ENCODE data around the gene CDC42EP4.
A peak's percentile ranks its signal among the peaks of the same experiment; 100 is the strongest.

CDC42EP4 gene

DNA sequence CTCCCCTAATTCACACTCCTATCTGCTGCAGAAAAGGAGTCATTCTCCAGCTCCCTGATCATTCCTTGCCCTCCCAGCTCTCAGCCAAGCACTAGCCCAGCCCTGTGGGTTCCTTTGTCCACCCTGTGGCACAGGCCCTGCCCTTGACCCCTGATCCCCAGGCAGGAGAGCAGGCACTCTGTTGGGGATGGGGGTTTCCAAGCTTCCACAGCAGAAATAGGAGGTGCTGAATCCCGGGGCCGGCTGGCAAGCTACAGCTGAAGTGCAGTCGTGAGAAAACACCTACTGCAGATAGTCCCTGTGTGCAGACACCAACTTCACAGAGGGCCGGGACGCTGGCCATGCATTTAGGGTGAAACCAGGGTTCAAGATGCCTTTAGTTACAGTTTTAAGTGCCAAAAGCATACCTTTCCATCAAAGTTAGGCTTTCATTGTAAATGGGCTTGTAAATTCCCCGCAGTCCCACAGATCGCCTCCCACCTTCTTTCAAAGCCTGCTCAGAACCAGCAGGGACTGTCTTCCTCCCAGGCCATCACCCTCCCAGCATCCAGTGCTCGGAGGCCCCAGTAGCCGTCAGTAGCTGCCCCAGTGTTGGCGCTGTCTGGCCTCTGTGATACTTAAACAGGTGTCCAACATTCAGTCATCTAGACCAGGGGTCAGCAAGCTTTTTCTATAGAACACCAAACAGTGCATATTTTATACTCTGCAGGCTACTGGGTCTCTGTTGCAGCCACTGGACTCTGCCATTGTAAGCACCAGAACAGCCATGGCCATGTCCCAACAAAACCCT lies 60.8 kb downstream of the CDC42EP4 start:
- H3K27ac ChIP-seq = no peak overlapping the region
- TF ChIP-seq CTCF (conservative IDR thresholded peaks at IDR 0.05) (no peak), ZFX (IDR thresholded peaks at IDR 0.05) (no peak)

DNA sequence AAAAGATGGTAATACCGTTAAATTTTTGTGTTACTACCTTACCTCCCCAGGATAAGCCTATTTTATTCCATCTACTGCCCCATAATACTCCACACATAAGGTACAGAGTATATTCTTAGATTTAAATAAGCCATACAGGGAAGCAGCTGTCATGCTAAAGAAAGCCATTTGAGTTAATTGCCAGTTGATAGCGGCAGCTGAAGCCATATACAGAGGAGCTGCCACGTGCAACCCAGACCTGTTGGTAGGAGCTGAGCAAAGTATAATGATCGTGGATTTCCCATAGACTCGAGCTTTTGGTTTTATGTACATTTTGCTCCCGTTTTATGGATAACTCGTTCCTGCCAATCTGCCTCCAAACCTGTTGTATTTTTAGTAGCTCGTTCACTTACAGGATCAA lies 62.1 kb downstream of the CDC42EP4 start:
- no peak overlapping the region for H3K27ac ChIP-seq
- TF ChIP-seq CTCF (conservative IDR thresholded peaks at IDR 0.05) (no peak), ZFX (IDR thresholded peaks at IDR 0.05) (no peak)

- no peak for TF ChIP-seq CTCF (conservative IDR thresholded peaks at IDR 0.05)
- no peak for TF ChIP-seq ZFX (IDR thresholded peaks at IDR 0.05)
- H3K27ac ChIP-seq = no peak overlapping the region
Measured at GRCh38 chr17:73248532-73248931, 63.3 kb downstream of the CDC42EP4 start.

DNA sequence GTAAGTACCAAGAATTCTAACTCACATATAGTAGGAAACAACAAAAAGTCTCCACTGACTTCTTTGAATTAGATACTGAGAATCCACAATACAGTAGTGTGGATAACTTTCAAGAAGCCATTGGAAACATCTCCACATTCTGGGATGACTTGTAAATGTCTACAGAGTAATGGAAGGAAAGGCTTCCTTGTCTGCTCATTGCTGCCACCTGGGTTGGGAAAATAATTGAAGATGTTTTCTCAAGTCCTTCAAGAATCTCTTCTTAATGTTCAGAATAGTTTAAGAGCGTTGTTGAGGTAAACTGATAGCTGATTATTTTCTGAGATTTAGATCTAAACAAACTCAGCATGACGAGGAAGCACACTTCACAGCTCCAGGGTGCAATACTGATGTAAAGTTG lies 64.1 kb downstream of the CDC42EP4 start:
- no peak overlapping the region for H3K27ac ChIP-seq
- TF ChIP-seq ZFX (IDR thresholded peaks at IDR 0.05) (no peak), CTCF (conservative IDR thresholded peaks at IDR 0.05) (peak; percentile 16)

DNA sequence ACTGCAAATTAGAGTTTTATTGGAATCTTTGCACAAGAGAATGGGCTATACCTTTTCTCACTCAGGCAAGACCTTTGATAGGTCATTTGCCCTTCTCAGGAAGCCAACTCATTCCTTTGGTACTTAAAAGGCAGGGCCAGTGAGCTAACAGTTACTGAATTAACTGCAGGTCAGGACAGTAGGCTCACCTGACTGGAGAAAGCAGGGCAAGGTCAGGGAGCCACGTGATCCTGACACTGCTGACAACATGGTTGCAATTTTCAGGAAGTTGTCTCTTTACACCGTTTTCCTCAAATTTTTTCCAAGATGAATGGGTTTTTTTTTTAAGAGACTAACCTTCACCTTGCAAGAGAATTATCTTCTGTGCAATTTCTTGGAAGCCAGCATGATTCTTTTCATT lies 71.2 kb downstream of the CDC42EP4 start:
- no peak for TF ChIP-seq CTCF (conservative IDR thresholded peaks at IDR 0.05)
- no peak for TF ChIP-seq ZFX (IDR thresholded peaks at IDR 0.05)
- H3K27ac ChIP-seq = no peak overlapping the region

DNA sequence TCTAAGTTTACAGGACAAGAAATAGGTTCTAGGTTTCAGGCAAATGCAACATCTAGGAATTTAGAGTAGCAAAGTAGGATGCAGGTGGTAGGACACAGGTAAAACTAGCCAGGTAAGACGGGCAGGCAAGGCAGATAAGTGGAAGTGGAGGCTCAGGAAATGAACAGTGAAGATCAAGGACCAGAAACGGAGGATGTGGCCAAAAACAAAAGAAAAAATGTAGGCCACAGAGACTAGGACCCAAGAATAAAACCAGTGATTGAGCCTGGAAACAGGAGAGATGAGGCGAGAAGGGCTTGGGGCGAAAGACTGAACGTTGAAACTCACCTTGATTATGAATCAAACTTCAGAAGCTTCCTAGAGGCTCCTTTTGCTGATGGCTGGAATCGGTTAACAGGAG lies 74.1 kb downstream of the CDC42EP4 start:
- H3K27ac ChIP-seq = no peak overlapping the region

More for the DNA sequence above, 74.1 kb downstream of the CDC42EP4 start:
- TF ChIP-seq CTCF (conservative IDR thresholded peaks at IDR 0.05) (no peak), ZFX (IDR thresholded peaks at IDR 0.05) (no peak)
